Kidney (tissue), 14 donors: Measurements from ENCODE around the gene PC. TPM values are rescaled to one million over a fixed set of nuclear protein-coding genes. Genes with fewer than 3 reads are reported as not detected.

Experiments
- DNase-seq, 5 donors: peaks; one replicate each; pipeline ENCODE4 v3.0.0-alpha.2; 2013 to 2020
- FAIRE-seq: peaks from 2 replicates; lab custom pipeline; 2012; peaks lifted over from hg19 to GRCh38; lab: Jason Lieb, UNC
- H3K27ac ChIP-seq, 2 donors: one replicate each; pipeline ENCODE4 v1.7.0; 2013; ENCODE audit warnings: low read depth in 2 of 2, low read length in 2 of 2, inconsistent platforms in 1 of 2
- H3K27me3 ChIP-seq: one replicate; pipeline ENCODE4 v1.7.1; 2013; ENCODE audit warnings: low read length, inconsistent platforms; ENCODE audit not compliant: control insufficient read depth, insufficient read depth
- H3K36me3 ChIP-seq, 3 donors: one replicate each; pipeline versions ENCODE4 v1.7.0 to v1.7.1; 2013; ENCODE audit warnings: low read length in 3 of 3, control low read depth in 1 of 3, inconsistent platforms in 1 of 3; ENCODE audit not compliant: insufficient read depth in 3 of 3, control insufficient read depth in 2 of 3
- H3K4me1 ChIP-seq, 3 donors: one replicate each; pipeline versions ENCODE4 v1.7.0 to v1.7.1; 2013; ENCODE audit warnings: low read length in 3 of 3, inconsistent platforms in 1 of 3, low read depth in 1 of 3; ENCODE audit not compliant: control insufficient read depth in 2 of 3, insufficient read depth in 2 of 3
- H3K4me3 ChIP-seq, 3 donors: one replicate each; pipeline versions ENCODE4 v1.7.0 to v1.8.1; 2013; ENCODE audit warnings: low read length in 3 of 3, control low read depth in 1 of 3, inconsistent platforms in 1 of 3
- H3K9ac ChIP-seq, 3 donors: one replicate each; pipeline versions ENCODE4 v1.7.0 to v1.7.1; 2013; ENCODE audit warnings: low read length in 3 of 3, control low read depth in 1 of 3, inconsistent platforms in 1 of 3
- H3K9me3 ChIP-seq, 3 donors: one replicate each; pipeline versions ENCODE4 v1.7.0 to v1.7.1; 2013; ENCODE audit warnings: low read length in 3 of 3, control low read depth in 1 of 3, inconsistent platforms in 1 of 3; ENCODE audit not compliant: control insufficient read depth in 2 of 3, insufficient read depth in 1 of 3
- CTCF ChIP-seq: IDR thresholded peaks from 3 replicates; pipeline ENCODE4 v1.5.1; 2012; ENCODE audit warnings: mild to moderate bottlenecking, moderate library complexity, borderline replicate concordance; ENCODE audit not compliant: insufficient read depth; ENCODE audit errors: extremely low read depth
- intact Hi-C: fragments of 100-400 bp; cut with DNase I; formaldehyde crosslinking; loops from one replicate; pipeline ENCODE4 v1.11.1; 2022
- polyA plus RNA-seq: library from polyadenylated mRNA; stranded (reverse); fragments of 350-450 nt; fragmentation: Illumina TruSeq; extraction: RNeasy Lipid Tissue Mini Kit (QIAGEN cat#74804); gene quantifications from one replicate; pipeline ENCODE4 v1.2.3, GENCODE V29; 2014; ENCODE audit warnings: low read depth, low replicate concordance; ENCODE audit not compliant: insufficient read depth
- total RNA-seq: library from RNA; stranded (reverse); fragmentation: NEBNext Ultra II Directional; extraction: Animal tissue kit (Norgen Biotek cat#: 25700); gene quantifications from one replicate; pipeline ENCODE4 v1.2.1, GENCODE V29; 2021
- donor health status: control.
- donor health status: control.
- donor health status: control.
- donor health status: control.
- donor health status: control.
- donor health status: DM: yes; HTN: yes; CAD: no.
- donor health status: Normal renal cell carcinoma (clear cell type).

Gene PC
- total and polyA plus RNA-seq, 2 donors from 2014 or later: 20.8 to 95.2 TPM

DNA sequence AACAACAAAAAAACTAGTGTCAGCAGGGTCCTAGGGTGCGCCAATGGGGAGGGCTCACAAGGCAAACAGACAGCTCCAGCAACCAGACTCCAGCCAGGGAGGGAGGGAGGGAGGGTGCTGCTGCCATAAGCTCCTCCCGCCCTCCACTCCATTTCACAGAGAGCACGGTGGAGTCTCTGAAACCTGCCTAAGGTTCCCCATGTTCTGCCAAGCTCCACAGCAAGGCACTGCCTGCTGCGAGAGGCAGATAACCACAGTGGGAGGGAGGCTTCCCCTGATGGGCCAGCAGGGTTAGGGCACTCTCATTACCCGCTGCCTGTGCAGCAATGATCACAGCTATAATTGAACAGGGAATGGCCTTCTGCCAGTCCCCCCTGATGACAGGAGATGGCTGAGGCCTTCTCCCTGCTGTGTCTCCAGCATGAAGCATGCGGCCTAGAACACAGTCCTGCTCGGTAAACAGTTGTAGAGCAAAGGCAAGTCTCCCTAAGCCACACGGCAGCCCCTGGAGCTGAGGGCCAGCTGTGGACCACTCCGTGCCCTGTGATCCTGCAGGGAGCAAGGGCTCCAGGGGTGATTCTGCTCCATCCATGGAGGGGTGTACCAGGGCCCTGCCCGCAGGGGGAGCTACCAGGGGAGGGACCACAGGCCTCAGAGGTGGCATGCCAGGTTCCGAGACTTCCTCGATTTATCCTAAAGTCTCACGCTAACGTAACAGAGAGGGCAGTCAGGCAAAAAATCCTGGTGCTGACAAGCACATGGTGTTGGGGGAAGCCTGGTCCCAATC lies 42.9 kb downstream of the PC start:
- H3K27ac ChIP-seq: no peak overlapping the region
- no peak for FAIRE-seq

DNA sequence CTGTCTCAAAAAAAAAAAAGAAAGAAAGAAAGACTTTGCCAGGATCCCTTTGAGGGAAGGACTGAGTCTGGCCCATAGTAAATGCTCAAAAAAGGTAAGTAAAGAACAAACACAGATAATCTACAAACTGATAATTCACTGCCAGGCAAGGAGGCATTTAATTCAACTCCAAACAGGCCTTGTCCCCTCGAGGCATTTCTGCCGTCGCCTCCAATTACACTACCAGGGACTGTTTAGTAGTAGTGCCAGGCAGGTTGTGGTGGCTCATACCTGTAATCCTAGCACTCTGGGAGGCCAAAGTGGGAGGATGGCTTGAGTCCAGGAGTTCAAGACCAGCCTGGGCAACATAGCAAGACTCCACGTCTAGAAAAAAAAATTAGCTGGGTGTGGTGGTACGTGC lies 43.7 kb downstream of the PC start:
- intact Hi-C loops: no loop called here
- H3K4me3 ChIP-seq: no peak overlapping the region

More for the DNA sequence above, 42.9 kb downstream of the PC start:
- Histone ChIP-seq H3K36me3 (peaks cover 0 to 3% (median 0%) of the 10 kb centered on the region in 3 donors), H3K9ac (no peak overlapping the region), H3K9me3 (no peaks in the 10 kb centered on the region), H3K4me3 (no peak overlapping the region), H3K4me1 (no peaks in the 10 kb centered on the region), H3K27me3 (no peaks in the 10 kb centered on the region)
- TF ChIP-seq CTCF: no peak
- DNase-seq: no peak
- intact Hi-C loops: no loop called here

DNA sequence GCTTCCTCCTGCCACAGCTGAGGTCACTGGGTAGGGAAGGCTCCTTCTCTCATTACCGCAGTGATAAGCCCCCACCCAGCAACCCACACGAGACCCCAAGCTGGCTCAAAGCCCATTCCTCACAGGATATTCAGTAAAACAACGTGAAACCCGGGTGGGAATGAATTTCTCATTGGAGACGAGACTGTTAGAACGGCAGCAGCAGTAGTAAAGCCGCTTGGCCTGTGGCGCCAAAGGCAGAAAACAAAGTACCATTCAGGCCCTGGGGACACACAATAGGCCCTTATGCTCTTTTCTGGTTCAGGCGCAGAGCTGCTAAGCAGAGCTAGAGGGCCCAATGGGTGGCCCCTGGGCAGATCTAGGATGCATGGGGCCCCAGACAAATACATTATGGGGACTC lies 45.3 kb downstream of the PC start:
- Histone ChIP-seq H3K9ac (no peak overlapping the region), H3K4me3 (no peak overlapping the region), H3K27me3 (no peaks in the 10 kb centered on the region), H3K4me1 (peaks cover 0 to 11% (median 9%) of the 10 kb centered on the region in 3 donors), H3K27ac (no peak overlapping the region), H3K9me3 (no peaks in the 10 kb centered on the region), H3K36me3 (peaks cover 0 to 3% (median 0%) of the 10 kb centered on the region in 3 donors)
- FAIRE-seq (no peak), DNase-seq (no peak)
- intact Hi-C loops: no loop called here
- TF ChIP-seq CTCF: no peak

More for the DNA sequence above, 43.7 kb downstream of the PC start:
- Histone ChIP-seq H3K4me1 (no peaks in the 10 kb centered on the region), H3K36me3 (peaks cover 0 to 3% (median 0%) of the 10 kb centered on the region in 3 donors), H3K9ac (no peak overlapping the region), H3K27ac (no peak overlapping the region), H3K27me3 (no peaks in the 10 kb centered on the region), H3K9me3 (no peaks in the 10 kb centered on the region)
- DNase-seq (no peak), FAIRE-seq (no peak)
- TF ChIP-seq CTCF: no peak
